H1 (cell line): ENCODE results near the gene FRS2. TPM values are rescaled to one million over a fixed set of nuclear protein-coding genes. Genes with fewer than 3 reads are reported as not detected.

Experiments
- CTCF ChIA-PET: fragments of 300-600 bp; sonication (Branson Sonifier 250); formaldehyde crosslinking; loops from one replicate; lab custom pipeline; 2021; ENCODE audit not compliant: partially characterized antibody; lab: Charles Lee
- POLR2A ChIA-PET: fragments of 300-600 bp; sonication (Branson Sonifier 250); formaldehyde crosslinking; loops from one replicate; lab custom pipeline; 2021; ENCODE audit warnings: inconsistent platforms; ENCODE audit not compliant: partially characterized antibody; lab: Charles Lee
- DNase-seq, 2 experiments: peaks; one replicate each; pipeline versions ENCODE4 v3.0.0 to v3.0.0-alpha.2; 2010 to 2022; ENCODE audit warnings: low spot score in 2 of 2, low read depth in 1 of 2, mixed read lengths in 1 of 2
- FAIRE-seq: peaks from 2 replicates; lab custom pipeline; 2011; peaks lifted over from hg19 to GRCh38; lab: Jason Lieb, UNC
- H2AFZ ChIP-seq: 2 replicates; pipeline ENCODE4 v1.8.1; 2012; ENCODE audit warnings: low read length, inconsistent platforms
- H2AK5ac ChIP-seq: 2 replicates; pipeline ENCODE4 v1.6.1; 2013; ENCODE audit warnings: low read depth, low read length
- H2BK120ac ChIP-seq: replicated peaks from 2 replicates; pipeline ENCODE3; 2013; ENCODE audit warnings: low read depth, low read length, inconsistent platforms
- H2BK12ac ChIP-seq: 2 replicates; pipeline ENCODE4 v1.6.1; 2013; ENCODE audit warnings: low read depth, low read length
- H2BK15ac ChIP-seq: 2 replicates; pipeline ENCODE4 v1.6.1; 2013; ENCODE audit warnings: low read length
- H2BK20ac ChIP-seq: 2 replicates; pipeline ENCODE4 v1.6.1; 2013; ENCODE audit warnings: low read length
- H2BK5ac ChIP-seq: 2 replicates; pipeline ENCODE4 v1.6.1; 2013; ENCODE audit warnings: low read depth, low read length
- H3K14ac ChIP-seq: 2 replicates; pipeline ENCODE4 v1.6.1; 2013; ENCODE audit warnings: inconsistent platforms; ENCODE audit not compliant: insufficient read length
- H3K18ac ChIP-seq: 2 replicates; pipeline ENCODE4 v1.6.1; 2013; ENCODE audit warnings: low read length; ENCODE audit errors: extremely low read depth
- H3K23ac ChIP-seq: 2 replicates; pipeline ENCODE4 v1.6.1; 2013; ENCODE audit warnings: inconsistent platforms; ENCODE audit not compliant: insufficient read length
- H3K23me2 ChIP-seq: 2 replicates; pipeline ENCODE4 v1.6.1; 2013; ENCODE audit warnings: low read depth, low read length
- H3K27ac ChIP-seq: 2 replicates; pipeline ENCODE4 v1.6.1; 2011; ENCODE audit warnings: low read depth, low read length, inconsistent platforms
- H3K27me3 ChIP-seq, 4 experiments: replicated peaks in 1 of 4; 1 replicate in 1 of 4; 2 replicates in 3 of 4; pipeline versions ENCODE4 v1.6.1 to v1.8.1; 2011 to 2013; ENCODE audit warnings: low read length in 3 of 4, mild to moderate bottlenecking in 3 of 4, inconsistent platforms in 2 of 4, mixed read lengths in 2 of 4, moderate library complexity in 1 of 4; ENCODE audit not compliant: control insufficient read depth in 3 of 4, insufficient read depth in 3 of 4; ENCODE audit errors: extremely low read depth in 1 of 4
- H3K36me3 ChIP-seq, 4 experiments: 2 replicates each; pipeline versions ENCODE4 v1.6.1 to v1.8.1; 2011 to 2013; ENCODE audit warnings: mild to moderate bottlenecking in 4 of 4, low read length in 3 of 4, moderate library complexity in 2 of 4, control low read depth in 1 of 4, inconsistent platforms in 1 of 4; ENCODE audit not compliant: insufficient read depth in 4 of 4, control insufficient read depth in 2 of 4
- H3K4ac ChIP-seq: replicated peaks from 2 replicates; pipeline ENCODE3; 2013; ENCODE audit warnings: low read length, low read depth, mixed read lengths, inconsistent platforms; ENCODE audit not compliant: insufficient read length
- H3K4me1 ChIP-seq, 4 experiments: replicated peaks in 1 of 4; 1 replicate in 1 of 4; 2 replicates in 3 of 4; pipeline versions ENCODE4 v1.6.1 to v1.8.1; 2011 to 2013; ENCODE audit warnings: low read length in 3 of 4, inconsistent platforms in 2 of 4, mixed read lengths in 1 of 4; ENCODE audit not compliant: insufficient read depth in 4 of 4, control insufficient read depth in 3 of 4
- H3K4me2 ChIP-seq, 2 experiments: 2 replicates each; pipeline versions ENCODE4 v1.6.1 to v1.8.1; 2011 to 2013; ENCODE audit warnings: low read depth in 2 of 2, low read length in 2 of 2, control low read depth in 1 of 2, inconsistent platforms in 1 of 2, mild to moderate bottlenecking in 1 of 2; ENCODE audit not compliant: insufficient read depth in 1 of 2
- H3K4me3 ChIP-seq, 4 experiments: fragments of 200-600, 300-600 bp in 1 of 4; sonication (generic), shearing (Covaris generic), sonication (Bioruptor Twin) in 1 of 4; 2 replicates each; pipeline versions ENCODE4 v1.5.1 to v1.8.1; 2011 to 2016; ENCODE audit warnings: low read length in 4 of 4, low read depth in 3 of 4, control low read depth in 2 of 4, inconsistent platforms in 2 of 4, mild to moderate bottlenecking in 2 of 4, mixed read lengths in 1 of 4, moderate library complexity in 1 of 4; ENCODE audit not compliant: insufficient read depth in 2 of 4; ENCODE audit errors: extremely low read depth in 1 of 4
- H3K56ac ChIP-seq: replicated peaks from 2 replicates; pipeline ENCODE3; 2013; ENCODE audit warnings: low read depth, mild to moderate bottlenecking, mixed read lengths, low read length, inconsistent platforms; ENCODE audit not compliant: insufficient read length
- H3K79me1 ChIP-seq: 2 replicates; pipeline ENCODE4 v1.6.1; 2013; ENCODE audit warnings: low read depth, low read length, control low read depth
- H3K79me2 ChIP-seq, 2 experiments: 2 replicates each; pipeline versions ENCODE4 v1.6.1 to v1.8.1; 2012 to 2013; ENCODE audit warnings: low read length in 2 of 2, mild to moderate bottlenecking in 2 of 2, inconsistent platforms in 1 of 2; ENCODE audit not compliant: insufficient read depth in 2 of 2, control insufficient read depth in 1 of 2
- H3K9ac ChIP-seq, 4 experiments: replicated peaks in 1 of 4; 1 replicate in 1 of 4; 2 replicates in 3 of 4; pipeline versions ENCODE4 v1.6.1 to v1.8.1; 2011 to 2013; ENCODE audit warnings: low read depth in 3 of 4, low read length in 3 of 4, control low read depth in 2 of 4, mild to moderate bottlenecking in 2 of 4, moderate library complexity in 2 of 4, inconsistent platforms in 1 of 4; ENCODE audit errors: extremely low read depth in 1 of 4
- H3K9me3 ChIP-seq, 2 experiments: 2 replicates each; pipeline versions ENCODE4 v1.6.1 to v1.8.1; 2012 to 2013; ENCODE audit warnings: mild to moderate bottlenecking in 2 of 2, moderate library complexity in 2 of 2, control low read depth in 1 of 2, inconsistent platforms in 1 of 2, low read depth in 1 of 2, low read length in 1 of 2, mixed read lengths in 1 of 2; ENCODE audit not compliant: insufficient read depth in 2 of 2
- H4K20me1 ChIP-seq, 2 experiments: replicated peaks in 1 of 2; 2 replicates each; pipeline versions ENCODE3 to v1.8.1; 2011 to 2013; ENCODE audit warnings: inconsistent platforms in 2 of 2, low read length in 2 of 2, mild to moderate bottlenecking in 1 of 2; ENCODE audit not compliant: insufficient read depth in 2 of 2, control insufficient read depth in 1 of 2
- H4K5ac ChIP-seq: 2 replicates; pipeline ENCODE4 v1.6.1; 2013; ENCODE audit warnings: low read length, low read depth, mixed read lengths, inconsistent platforms; ENCODE audit not compliant: insufficient read length
- H4K8ac ChIP-seq: 2 replicates; pipeline ENCODE4 v1.8.0; 2013; ENCODE audit warnings: mild to moderate bottlenecking, moderate library complexity, low read length, inconsistent platforms; ENCODE audit not compliant: insufficient read depth; ENCODE audit errors: extremely low read depth
- H4K91ac ChIP-seq: replicated peaks from 2 replicates; pipeline ENCODE3; 2013; ENCODE audit warnings: low read length, mixed read lengths, inconsistent platforms; ENCODE audit not compliant: insufficient read length
- ATF3 ChIP-seq: IDR thresholded peaks from 2 replicates; pipeline ENCODE4 v1.6.1; 2011; ENCODE audit warnings: low read depth, mild to moderate bottlenecking, low read length; ENCODE audit not compliant: insufficient read depth
- BACH1 ChIP-seq: IDR thresholded peaks from 2 replicates; pipeline ENCODE4 v1.6.1; 2012; ENCODE audit warnings: low read length, improper control_type of control experiment
- EZH2 ChIP-seq: fragments of 200-600 bp; sonication (generic); IDR thresholded peaks from 2 replicates; pipeline ENCODE4 v1.7.1; 2012; ENCODE audit warnings: low read depth, mild to moderate bottlenecking, moderate library complexity, low read length, inconsistent platforms; ENCODE audit not compliant: severe bottlenecking
- GABPA ChIP-seq: IDR thresholded peaks from 2 replicates; pipeline ENCODE4 v1.6.1; 2011; ENCODE audit warnings: mild to moderate bottlenecking, low read length, moderate library complexity, borderline replicate concordance; ENCODE audit not compliant: insufficient read depth
- GTF2F1 ChIP-seq: IDR thresholded peaks from 2 replicates; pipeline ENCODE4 v1.6.1; 2012; ENCODE audit warnings: low read depth, low read length, improper control_type of control experiment, borderline replicate concordance
- KDM4A ChIP-seq: IDR thresholded peaks from one replicate; pipeline ENCODE4 v1.7.1; 2012; ENCODE audit warnings: low read depth, mild to moderate bottlenecking, moderate library complexity, low read length, inconsistent platforms; ENCODE audit not compliant: severe bottlenecking
- KDM5A ChIP-seq: fragments of 200-600 bp; IDR thresholded peaks from 2 replicates; pipeline ENCODE4 v1.7.1; 2012; ENCODE audit warnings: mild to moderate bottlenecking, low read length, inconsistent platforms, mixed read lengths
- MAX ChIP-seq: IDR thresholded peaks from 2 replicates; pipeline ENCODE4 v1.6.1; 2012; ENCODE audit warnings: inconsistent platforms
- NRF1 ChIP-seq: IDR thresholded peaks from 2 replicates; pipeline ENCODE4 v1.6.1; 2011; ENCODE audit warnings: mild to moderate bottlenecking, low read depth, low read length, improper control_type of control experiment
- PHF8 ChIP-seq: fragments of 200-600 bp; sonication (generic); conservative IDR thresholded peaks from 2 replicates; pipeline ENCODE4 v1.7.1; 2012; ENCODE audit warnings: low read depth, mild to moderate bottlenecking, inconsistent platforms, low read length, moderate library complexity
- RXRA ChIP-seq: IDR thresholded peaks from 2 replicates; pipeline ENCODE4 v1.6.1; 2011; ENCODE audit warnings: low read depth, mild to moderate bottlenecking, low read length, moderate library complexity; ENCODE audit not compliant: insufficient read depth
- SIX5 ChIP-seq: IDR thresholded peaks from 2 replicates; pipeline ENCODE4 v1.6.1; 2011; ENCODE audit warnings: mild to moderate bottlenecking, low read depth, low read length
- SP1 ChIP-seq: IDR thresholded peaks from 2 replicates; pipeline ENCODE4 v1.6.1; 2011; ENCODE audit warnings: low read depth, low read length
- SP4 ChIP-seq: IDR thresholded peaks from 2 replicates; pipeline ENCODE4 v1.6.1; 2012; ENCODE audit warnings: low read length, inconsistent platforms
- WGBS, 2 experiments: shearing (Covaris generic) in 1 of 2; methylation state at CpG; one replicate each; pipeline versions ENCODE4 v1.1.6 to v1.1.7; 2013 to 2015; ENCODE audit warnings: low lambda C conversion rate in 2 of 2, mixed read lengths in 2 of 2, inconsistent platforms in 1 of 2, low coverage in 1 of 2, missing lambda C conversion rate in 1 of 2; ENCODE audit not compliant: insufficient replicate concordance in 2 of 2, insufficient coverage in 1 of 2, insufficient read length in 1 of 2; ENCODE audit errors: extremely low coverage in 1 of 2, missing lambda C conversion rate in 1 of 2; 5-methylcytosine and 5-hydroxymethylcytosine counted together
- polyA plus RNA-seq, 7 experiments: library from polyadenylated mRNA; depleted of rRNA in 3 of 7; stranded (reverse) in 5 of 7; unstranded in 2 of 7; fragments of >200 nt in 5 of 7; fragments of 200-250 nt in 2 of 7; gene quantifications; 1 replicate in 5 of 7; 2 replicates in 1 of 7; 4 replicates in 1 of 7; pipeline versions ENCODE4 v1.2.1 to v1.2.3, GENCODE V29; 2011 to 2013; ENCODE audit warnings: missing spikeins in 2 of 7, mixed read lengths in 2 of 7
- total RNA-seq: library from RNA; stranded (reverse); fragmentation: NEBNext Ultra II Directional; extraction: Animal tissue kit (Norgen Biotek cat#: 25700); gene quantifications from 2 replicates; pipeline ENCODE4 v1.2.1, GENCODE V29; 2021

FRS2 gene
- total and polyA plus RNA-seq, 2 of the 8 experiments (the other 6 are each of a cell fraction or from before 2014, with no cell fraction given) = 10.3 to 35.8 TPM

DNA sequence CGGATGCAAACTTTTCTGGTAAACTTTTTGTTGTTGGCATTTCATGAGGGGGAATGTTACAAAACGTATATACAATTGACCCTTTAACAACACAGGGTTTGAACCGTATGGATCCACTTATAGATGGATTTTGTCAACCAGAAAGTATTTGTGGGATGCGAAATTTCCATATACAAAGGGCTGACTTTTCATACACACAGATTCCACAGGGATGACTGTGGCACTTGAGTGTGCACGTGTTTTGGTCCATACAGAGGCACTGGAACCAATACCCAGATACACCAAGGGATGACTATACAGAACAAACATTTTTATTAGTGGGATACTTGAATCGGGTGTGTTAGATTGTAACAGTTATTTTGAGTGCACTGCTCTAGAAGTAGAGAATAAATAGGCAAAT, 85.3 kb downstream of the FRS2 start:
- Histone ChIP-seq H3K18ac (no peak overlapping the region), H3K79me2 (peaks cover 0 to 23% of the 10 kb centered on the region in 2 experiments; a peak in 2 of 4 replicates), H3K23ac (no peak overlapping the region), H2BK12ac (no peak overlapping the region), H3K4me3 (no peak overlapping the region), H3K27ac (no peak overlapping the region), H4K20me1 (no peaks in the 10 kb centered on the region), H3K14ac (no peak overlapping the region), H3K79me1 (no peaks in the 10 kb centered on the region; the same call in 1 of the 2 replicates), H3K9me3 (no peaks in the 10 kb centered on the region), H2BK15ac (no peak overlapping the region), H3K9ac (no peak overlapping the region), H2BK5ac (no peak overlapping the region), H2AK5ac (no peak overlapping the region), H2BK20ac (no peak overlapping the region), H4K8ac (no peak overlapping the region), H4K5ac (no peak overlapping the region), H3K27me3 (no peaks in the 10 kb centered on the region), H3K4ac (no peak overlapping the region), H3K23me2 (no peaks in the 10 kb centered on the region), H4K91ac (no peak overlapping the region), H2AFZ (no peak overlapping the region), H3K56ac (no peak overlapping the region), H3K36me3 (no peaks in the 10 kb centered on the region), H2BK120ac (no peak overlapping the region), H3K4me2 (no peak overlapping the region), H3K4me1 (no peaks in the 10 kb centered on the region)
- FAIRE-seq = no peak
- ChIA-PET POLR2A (interaction anchor here (1.0 to 2.1 kb wide), 3 partner anchors 47 to 85 kb away, joined by 3 to 7 read pairs (median 3); partner anchors contain the start of gene FRS2), CTCF (interaction anchor here (0.6 to 4.4 kb wide), 4 partner anchors 13 to 194 kb away, joined by 3 to 32 read pairs (median 6); no protein-coding TSS in a partner anchor)
- 88% methylated on average over 6 of the region's 6 CpGs; no CpG with 5 or more reads in 1 of the 2 experiments for WGBS, 2 experiments
- DNase-seq = no peak
- TF ChIP-seq KDM5A (no peak), KDM4A (no peak), BACH1 (no peak), SP4 (no peak), PHF8 (no peak), SP1 (no peak), EZH2 (no peak), GABPA (no peak), MAX (no peak), RXRA (no peak), SIX5 (no peak), NRF1 (no peak), ATF3 (no peak), GTF2F1 (no peak)
